HepG2 (cell line): ENCODE results near the gene RSRC2. TPM values are rescaled to one million over a fixed set of nuclear protein-coding genes. Genes with fewer than 3 reads are reported as not detected.
A peak's percentile ranks its signal among the peaks of the same experiment; 100 is the strongest.

Experiments
- AGO2 ChIP-seq: fragments of 200-400 bp; formaldehyde crosslinking; optimal IDR thresholded peaks from 2 replicates; pipeline ENCODE3; 2017; ENCODE audit warnings: mild to moderate bottlenecking, low read depth, low read length, moderate library complexity
- FOXK1 ChIP-seq: sonication (generic); formaldehyde crosslinking; IDR thresholded peaks from 2 replicates; pipeline ENCODE4 v1.4.0; 2020; ENCODE audit warnings: low read depth, missing genetic modification reagents, borderline replicate concordance
- GATAD2A ChIP-seq: IDR thresholded peaks from 2 replicates; pipeline ENCODE4 v1.6.1; 2016
- NPAS2 ChIP-seq: sonication (generic); formaldehyde crosslinking; IDR thresholded peaks from 2 replicates; pipeline ENCODE4 v1.8.0; 2022; ENCODE audit warnings: mild to moderate bottlenecking, missing genetic modification reagents, borderline replicate concordance
- RNF2 ChIP-seq: fragments of 450-650 bp; conservative IDR thresholded peaks from 2 replicates; pipeline ENCODE4 v1.6.1; 2016; ENCODE audit warnings: low read depth
- SALL2 ChIP-seq: sonication (generic); formaldehyde crosslinking; IDR thresholded peaks from 2 replicates; pipeline ENCODE4 v1.8.1; 2023; ENCODE audit warnings: mild to moderate bottlenecking, missing genetic modification reagents, inconsistent platforms
- SAP130 ChIP-seq: IDR thresholded peaks from 2 replicates; pipeline ENCODE4 v1.6.1; 2016; ENCODE audit warnings: low read depth
- SIN3A ChIP-seq: IDR thresholded peaks from 2 replicates; pipeline ENCODE4 v1.6.1; 2011; ENCODE audit warnings: low read depth, mild to moderate bottlenecking, control low read depth, low read length, borderline replicate concordance
- ZNF350 ChIP-seq: sonication (generic); formaldehyde crosslinking; IDR thresholded peaks from 2 replicates; pipeline ENCODE4 v1.4.0; 2020; ENCODE audit warnings: mild to moderate bottlenecking, low read depth, missing genetic modification reagents, borderline replicate concordance
- ZNF709 ChIP-seq: sonication (generic); formaldehyde crosslinking; IDR thresholded peaks from 2 replicates; pipeline ENCODE4 v1.5.0; 2020; ENCODE audit warnings: mild to moderate bottlenecking, missing genetic modification reagents
- polyA plus RNA-seq, 8 experiments: library from polyadenylated mRNA; depleted of rRNA in 3 of 8; stranded (reverse) in 7 of 8; unstranded in 1 of 8; fragments of >200 nt; fragmentation: Illumina TruSeq in 4 of 8; extraction: Trizol in 4 of 8; gene quantifications; 2 replicates each; pipeline versions ENCODE4 v1.2.1 to v1.2.3, GENCODE V29; 2011 to 2016; ENCODE audit warnings: low read depth in 4 of 8, missing spikeins in 1 of 8, mixed read lengths in 1 of 8; ENCODE audit not compliant: insufficient read depth in 1 of 8
- total RNA-seq, 5 experiments: library from RNA; depleted of rRNA; stranded (reverse); fragments of >200 nt; fragmentation: Illumina TruSeq; extraction: Trizol; gene quantifications; 2 replicates each; pipeline ENCODE4 v1.2.3, GENCODE V29; 2016; ENCODE audit warnings: low read depth in 1 of 5
- TF ChIP-seq, protein P1 (sequence below): sonication (generic); formaldehyde crosslinking; conservative IDR thresholded peaks from 2 replicates; pipeline ENCODE4 v1.5.0; 2020; ENCODE audit warnings: missing genetic modification reagents
- TF ChIP-seq, protein P2 (sequence below): sonication (generic); formaldehyde crosslinking; IDR thresholded peaks from 2 replicates; pipeline ENCODE4 v1.4.0; 2020; ENCODE audit warnings: mild to moderate bottlenecking, missing genetic modification reagents, borderline replicate concordance
- TF ChIP-seq, protein P3 (sequence below): sonication (generic); formaldehyde crosslinking; IDR thresholded peaks from 2 replicates; pipeline ENCODE4 v1.5.1; 2020; ENCODE audit warnings: mild to moderate bottlenecking, moderate library complexity, missing genetic modification reagents
- TF ChIP-seq, protein P4 (sequence below): sonication (generic); formaldehyde crosslinking; IDR thresholded peaks from 2 replicates; pipeline ENCODE4 v1.5.0; 2020; ENCODE audit warnings: missing genetic modification reagents
- TF ChIP-seq, protein P5 (sequence below): sonication (generic); formaldehyde crosslinking; IDR thresholded peaks from 2 replicates; pipeline ENCODE4 v1.4.0; 2020; ENCODE audit warnings: mild to moderate bottlenecking, missing genetic modification reagents

RSRC2 gene
- total and polyA plus RNA-seq, 2 of the 13 experiments (the other 11 are each of a cell fraction or from before 2014, with no cell fraction given), result 31.4 to 77.8 TPM

DNA sequence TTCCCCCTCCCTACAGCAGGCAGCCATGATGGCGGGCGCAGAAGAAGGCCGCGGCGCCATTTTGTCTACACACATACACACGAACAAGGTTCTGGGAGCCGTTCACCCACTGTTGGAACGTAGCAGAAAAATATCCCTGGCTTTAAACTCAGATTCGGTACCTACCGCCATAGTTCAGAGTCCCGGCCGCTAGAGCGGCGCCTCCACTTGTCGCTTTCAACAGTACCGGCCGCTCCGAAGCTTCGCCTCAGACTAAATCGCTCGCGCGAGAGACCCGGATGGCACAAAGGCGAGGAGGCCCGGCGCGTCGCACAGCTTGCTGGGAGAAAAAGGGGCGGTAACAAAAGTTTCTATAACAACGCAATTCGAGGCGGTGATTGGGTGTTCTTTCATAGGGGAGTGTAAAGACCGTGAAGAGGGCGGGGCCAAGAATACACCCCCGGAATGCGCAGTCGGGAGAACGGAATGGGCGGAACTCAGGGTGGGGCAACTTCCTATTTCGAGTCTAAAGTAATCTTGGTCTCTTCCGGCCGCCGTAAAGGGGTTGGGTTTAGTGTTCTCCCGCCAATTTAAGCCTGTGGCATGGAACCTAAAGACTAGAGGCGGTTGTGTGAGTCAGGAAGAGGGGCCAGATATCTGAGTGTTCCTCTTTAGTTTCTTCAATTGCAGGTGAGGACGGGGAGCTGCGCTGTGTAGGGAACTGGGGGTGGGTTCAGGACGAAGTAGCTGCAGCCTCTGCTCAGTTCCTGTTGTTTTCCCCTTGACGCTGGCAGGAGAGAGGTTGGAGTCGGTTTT, at the start of gene RSRC2, which contains the start of gene KNTC1 (continued):
- TF ChIP-seq ZNF709 (CRISPR knock-in tag), result peak; percentile 55; the same call in 1 of the 2 replicates
- TF ChIP-seq, protein P1, sequence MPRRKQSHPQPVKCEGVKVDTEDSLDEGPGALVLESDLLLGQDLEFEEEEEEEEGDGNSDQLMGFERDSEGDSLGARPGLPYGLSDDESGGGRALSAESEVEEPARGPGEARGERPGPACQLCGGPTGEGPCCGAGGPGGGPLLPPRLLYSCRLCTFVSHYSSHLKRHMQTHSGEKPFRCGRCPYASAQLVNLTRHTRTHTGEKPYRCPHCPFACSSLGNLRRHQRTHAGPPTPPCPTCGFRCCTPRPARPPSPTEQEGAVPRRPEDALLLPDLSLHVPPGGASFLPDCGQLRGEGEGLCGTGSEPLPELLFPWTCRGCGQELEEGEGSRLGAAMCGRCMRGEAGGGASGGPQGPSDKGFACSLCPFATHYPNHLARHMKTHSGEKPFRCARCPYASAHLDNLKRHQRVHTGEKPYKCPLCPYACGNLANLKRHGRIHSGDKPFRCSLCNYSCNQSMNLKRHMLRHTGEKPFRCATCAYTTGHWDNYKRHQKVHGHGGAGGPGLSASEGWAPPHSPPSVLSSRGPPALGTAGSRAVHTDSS (CRISPR knock-in tag), result no peak
- peak; percentile 16; the same call in 1 of the 2 replicates for TF ChIP-seq FOXK1
- peak; percentile 86; the same call in 1 of the 2 replicates for TF ChIP-seq SALL2 (CRISPR knock-in tag)
- TF ChIP-seq, protein P2, sequence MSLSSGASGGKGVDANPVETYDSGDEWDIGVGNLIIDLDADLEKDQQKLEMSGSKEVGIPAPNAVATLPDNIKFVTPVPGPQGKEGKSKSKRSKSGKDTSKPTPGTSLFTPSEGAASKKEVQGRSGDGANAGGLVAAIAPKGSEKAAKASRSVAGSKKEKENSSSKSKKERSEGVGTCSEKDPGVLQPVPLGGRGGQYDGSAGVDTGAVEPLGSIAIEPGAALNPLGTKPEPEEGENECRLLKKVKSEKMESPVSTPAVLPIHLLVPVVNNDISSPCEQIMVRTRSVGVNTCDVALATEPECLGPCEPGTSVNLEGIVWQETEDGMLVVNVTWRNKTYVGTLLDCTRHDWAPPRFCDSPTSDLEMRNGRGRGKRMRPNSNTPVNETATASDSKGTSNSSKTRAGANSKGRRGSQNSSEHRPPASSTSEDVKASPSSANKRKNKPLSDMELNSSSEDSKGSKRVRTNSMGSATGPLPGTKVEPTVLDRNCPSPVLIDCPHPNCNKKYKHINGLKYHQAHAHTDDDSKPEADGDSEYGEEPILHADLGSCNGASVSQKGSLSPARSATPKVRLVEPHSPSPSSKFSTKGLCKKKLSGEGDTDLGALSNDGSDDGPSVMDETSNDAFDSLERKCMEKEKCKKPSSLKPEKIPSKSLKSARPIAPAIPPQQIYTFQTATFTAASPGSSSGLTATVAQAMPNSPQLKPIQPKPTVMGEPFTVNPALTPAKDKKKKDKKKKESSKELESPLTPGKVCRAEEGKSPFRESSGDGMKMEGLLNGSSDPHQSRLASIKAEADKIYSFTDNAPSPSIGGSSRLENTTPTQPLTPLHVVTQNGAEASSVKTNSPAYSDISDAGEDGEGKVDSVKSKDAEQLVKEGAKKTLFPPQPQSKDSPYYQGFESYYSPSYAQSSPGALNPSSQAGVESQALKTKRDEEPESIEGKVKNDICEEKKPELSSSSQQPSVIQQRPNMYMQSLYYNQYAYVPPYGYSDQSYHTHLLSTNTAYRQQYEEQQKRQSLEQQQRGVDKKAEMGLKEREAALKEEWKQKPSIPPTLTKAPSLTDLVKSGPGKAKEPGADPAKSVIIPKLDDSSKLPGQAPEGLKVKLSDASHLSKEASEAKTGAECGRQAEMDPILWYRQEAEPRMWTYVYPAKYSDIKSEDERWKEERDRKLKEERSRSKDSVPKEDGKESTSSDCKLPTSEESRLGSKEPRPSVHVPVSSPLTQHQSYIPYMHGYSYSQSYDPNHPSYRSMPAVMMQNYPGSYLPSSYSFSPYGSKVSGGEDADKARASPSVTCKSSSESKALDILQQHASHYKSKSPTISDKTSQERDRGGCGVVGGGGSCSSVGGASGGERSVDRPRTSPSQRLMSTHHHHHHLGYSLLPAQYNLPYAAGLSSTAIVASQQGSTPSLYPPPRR (CRISPR knock-in tag), result 0 out of 2 replicates have a peak, but pooled peaks have one; percentile 21
- TF ChIP-seq, protein P3, sequence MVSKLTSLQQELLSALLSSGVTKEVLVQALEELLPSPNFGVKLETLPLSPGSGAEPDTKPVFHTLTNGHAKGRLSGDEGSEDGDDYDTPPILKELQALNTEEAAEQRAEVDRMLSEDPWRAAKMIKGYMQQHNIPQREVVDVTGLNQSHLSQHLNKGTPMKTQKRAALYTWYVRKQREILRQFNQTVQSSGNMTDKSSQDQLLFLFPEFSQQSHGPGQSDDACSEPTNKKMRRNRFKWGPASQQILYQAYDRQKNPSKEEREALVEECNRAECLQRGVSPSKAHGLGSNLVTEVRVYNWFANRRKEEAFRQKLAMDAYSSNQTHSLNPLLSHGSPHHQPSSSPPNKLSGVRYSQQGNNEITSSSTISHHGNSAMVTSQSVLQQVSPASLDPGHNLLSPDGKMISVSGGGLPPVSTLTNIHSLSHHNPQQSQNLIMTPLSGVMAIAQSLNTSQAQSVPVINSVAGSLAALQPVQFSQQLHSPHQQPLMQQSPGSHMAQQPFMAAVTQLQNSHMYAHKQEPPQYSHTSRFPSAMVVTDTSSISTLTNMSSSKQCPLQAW (CRISPR knock-in tag), result peak; percentile 62
- peak; percentile 98 for TF ChIP-seq SAP130
- TF ChIP-seq, protein P4, sequence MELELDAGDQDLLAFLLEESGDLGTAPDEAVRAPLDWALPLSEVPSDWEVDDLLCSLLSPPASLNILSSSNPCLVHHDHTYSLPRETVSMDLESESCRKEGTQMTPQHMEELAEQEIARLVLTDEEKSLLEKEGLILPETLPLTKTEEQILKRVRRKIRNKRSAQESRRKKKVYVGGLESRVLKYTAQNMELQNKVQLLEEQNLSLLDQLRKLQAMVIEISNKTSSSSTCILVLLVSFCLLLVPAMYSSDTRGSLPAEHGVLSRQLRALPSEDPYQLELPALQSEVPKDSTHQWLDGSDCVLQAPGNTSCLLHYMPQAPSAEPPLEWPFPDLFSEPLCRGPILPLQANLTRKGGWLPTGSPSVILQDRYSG (CRISPR knock-in tag), result 0 out of 2 replicates have a peak, but pooled peaks have one; percentile 55
- peak; percentile 98 for TF ChIP-seq SIN3A
- no peak for TF ChIP-seq NPAS2 (CRISPR knock-in tag)
- TF ChIP-seq ZNF350 (CRISPR knock-in tag), result peak; percentile 82; the same call in 1 of the 2 replicates
- peak; percentile 55 for TF ChIP-seq AGO2
- TF ChIP-seq, protein P5, sequence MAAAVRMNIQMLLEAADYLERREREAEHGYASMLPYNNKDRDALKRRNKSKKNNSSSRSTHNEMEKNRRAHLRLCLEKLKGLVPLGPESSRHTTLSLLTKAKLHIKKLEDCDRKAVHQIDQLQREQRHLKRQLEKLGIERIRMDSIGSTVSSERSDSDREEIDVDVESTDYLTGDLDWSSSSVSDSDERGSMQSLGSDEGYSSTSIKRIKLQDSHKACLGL (CRISPR knock-in tag), result peak; percentile 43; the same call in 1 of the 2 replicates
- TF ChIP-seq RNF2, result peak; percentile 80; the same call in 1 of the 2 replicates
- TF ChIP-seq GATAD2A (CRISPR knock-in tag), result peak; percentile 34; the same call in 1 of the 2 replicates
